NCI-H526 treated with DMSO at 0.1 percent for 48 hours (cell line): Measurements from ENCODE around the gene AJUBA.

Experiments used
- DNase-seq: peaks from one replicate; lab custom pipeline; 2025; lab: John Stamatoyannopoulos, UW

Gene AJUBA

DNA sequence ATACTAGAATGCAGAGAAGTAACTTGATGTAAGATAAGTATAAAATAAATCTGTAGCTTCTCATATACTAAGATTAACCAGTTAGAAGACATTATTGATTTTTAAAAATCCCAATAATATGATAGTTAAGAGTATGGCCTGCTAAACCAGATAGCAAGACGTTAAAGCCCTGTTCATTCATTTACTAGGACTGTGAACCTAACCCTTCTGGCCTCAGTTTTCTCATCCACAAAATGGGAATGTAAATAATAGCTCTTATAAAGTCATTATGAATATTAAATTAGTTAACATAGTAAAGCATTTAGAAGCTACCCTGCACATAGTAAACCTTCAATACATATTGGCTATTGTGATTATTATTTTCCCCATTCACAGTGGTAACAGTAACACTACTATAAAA lies 47.2 kb downstream of the AJUBA start:
- DNase-seq, result no peak

DNA sequence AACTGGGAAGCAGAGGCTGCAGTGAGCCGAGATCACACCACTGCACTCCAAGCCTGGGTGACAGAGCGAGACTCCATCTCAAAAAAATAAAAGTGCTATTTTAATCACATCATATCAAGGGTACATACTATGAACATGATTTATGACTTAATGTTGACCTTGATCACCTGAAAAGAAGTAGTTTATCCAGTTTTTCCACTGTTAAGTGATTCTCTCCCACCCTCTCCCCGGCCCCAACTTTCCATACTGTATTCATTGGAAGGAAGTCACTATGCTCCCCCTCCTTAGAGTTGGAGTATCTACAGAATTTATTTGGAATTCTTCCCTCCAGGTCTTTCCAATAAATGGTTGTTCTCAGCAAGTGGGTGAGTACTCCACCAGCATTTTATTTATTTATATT lies 50.2 kb downstream of the AJUBA start:
- no peak for DNase-seq

DNA sequence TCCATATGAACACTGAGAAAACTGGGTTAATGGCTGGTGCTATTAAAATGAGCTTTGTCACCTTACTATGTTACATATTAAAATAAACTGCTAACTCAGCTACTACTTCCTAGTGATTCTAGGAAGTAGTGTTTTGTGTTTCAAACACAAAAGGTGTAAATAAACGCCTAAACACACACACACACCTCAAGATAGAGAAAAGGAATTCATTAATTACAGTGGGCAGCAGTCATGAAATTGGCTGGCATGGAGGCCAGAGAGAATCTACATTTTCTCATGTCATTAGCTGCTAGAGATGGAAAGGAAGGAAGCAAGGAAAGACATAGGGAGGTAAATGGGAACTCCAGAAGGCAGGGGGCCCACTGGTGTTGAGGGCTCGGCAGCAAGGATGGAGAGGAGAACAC lies 52.4 kb downstream of the AJUBA start:
- peak; percentile 61 for DNase-seq

DNA sequence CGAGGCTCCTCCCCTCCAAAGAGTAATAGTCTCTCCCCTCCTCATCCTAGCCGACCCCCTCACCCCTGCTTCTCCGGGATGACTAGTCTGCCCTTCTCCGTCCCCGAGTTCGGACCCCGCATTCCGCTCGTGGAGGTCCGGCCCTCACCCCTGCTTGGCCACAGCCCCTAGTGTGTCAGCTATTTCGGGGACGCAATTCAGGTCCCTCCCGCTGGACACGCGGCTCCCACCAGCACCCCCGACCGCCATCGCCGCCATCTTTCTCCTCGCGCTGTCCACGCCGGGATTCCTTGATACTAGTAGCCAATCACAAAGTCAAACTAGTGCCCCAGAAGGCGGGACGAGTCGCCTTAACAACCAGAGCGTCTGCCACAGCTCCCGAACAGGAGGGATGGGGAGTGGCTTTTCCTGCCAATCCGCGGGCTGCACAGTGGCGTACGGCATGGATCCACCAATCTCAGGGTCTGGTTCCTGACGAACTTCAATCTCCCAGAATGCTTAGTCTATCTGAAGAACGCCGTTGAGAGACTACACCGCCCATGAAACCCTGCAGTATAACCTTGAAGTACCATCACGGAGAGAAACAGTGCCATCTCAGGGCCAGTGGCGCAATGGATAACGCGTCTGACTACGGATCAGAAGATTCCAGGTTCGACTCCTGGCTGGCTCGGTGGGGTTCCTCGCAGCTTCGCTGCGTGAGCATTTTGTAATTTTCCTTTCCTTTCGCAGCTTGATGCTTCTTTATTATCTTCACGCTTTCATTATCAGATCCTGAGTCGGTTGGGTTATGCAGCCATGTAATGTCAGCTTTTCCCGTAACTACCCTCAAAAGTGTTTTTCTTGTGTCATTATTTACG lies 53.0 kb downstream of the AJUBA start, which contains the start of gene PRMT5:
Gene PRMT5, minus strand, starts transcription at position 273 of the 857 bp plus-strand sequence. Its CDS starts 15 bp downstream, at position 258.
- peak; percentile 99 for DNase-seq

DNA sequence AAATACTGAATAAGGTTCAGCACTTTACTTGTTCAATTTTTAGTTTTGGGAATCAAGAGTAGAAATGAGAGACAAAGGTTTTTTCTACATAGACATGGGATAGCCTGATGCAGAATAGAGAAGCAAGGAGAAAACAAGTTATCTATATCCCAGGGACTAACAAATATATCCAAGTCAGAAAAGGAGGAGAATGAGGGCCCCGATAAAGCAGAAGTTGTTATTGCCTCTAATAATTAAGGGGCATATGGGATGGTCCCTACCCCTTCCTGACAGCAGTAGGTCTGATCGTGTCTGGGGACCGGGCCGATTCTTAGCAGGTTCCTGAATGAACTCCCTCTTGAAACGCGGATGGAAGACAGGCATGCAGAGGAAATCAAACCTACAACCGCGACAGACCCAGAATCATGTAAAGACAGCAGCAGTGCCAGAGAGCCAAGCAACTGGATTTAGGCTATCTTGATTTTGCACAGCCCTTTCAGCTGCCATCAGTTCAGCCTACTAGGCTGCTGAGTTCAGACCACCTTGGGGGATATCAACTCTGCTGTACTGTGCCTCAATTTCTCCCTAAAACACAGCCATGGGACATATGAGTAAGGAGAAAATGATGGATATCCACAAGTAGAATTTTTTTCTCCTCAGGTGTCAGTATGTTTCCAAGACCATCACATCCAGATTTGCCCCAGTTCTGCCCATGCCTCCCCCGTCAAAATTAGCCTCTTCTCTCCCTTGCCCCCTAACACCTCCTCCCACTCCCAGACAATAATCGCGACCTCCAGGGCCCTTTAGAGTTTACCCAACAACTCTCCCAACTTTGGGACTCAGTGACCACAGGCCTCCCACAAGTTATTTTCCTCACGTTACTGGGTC lies 53.9 kb downstream of the AJUBA start:
- DNase-seq, result no peak

DNA sequence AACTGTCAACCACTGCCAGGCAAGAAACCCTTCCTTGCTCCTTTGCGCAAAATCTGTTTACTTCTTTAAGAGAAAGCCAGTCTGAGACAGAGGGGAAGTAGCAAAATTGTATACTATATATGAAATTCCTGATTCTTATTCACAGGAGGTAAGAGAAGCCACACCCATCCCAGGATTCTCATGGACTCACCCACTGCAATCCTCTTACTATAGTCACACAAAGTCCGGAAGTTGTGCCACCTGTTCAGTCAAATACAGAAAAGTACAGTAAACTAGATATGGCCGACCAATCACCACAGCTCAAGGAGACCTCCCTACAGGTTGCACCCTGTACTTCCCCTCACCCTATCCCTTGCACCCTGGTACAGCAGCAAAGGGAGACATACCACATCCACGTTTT lies 56.0 kb downstream of the AJUBA start:
- DNase-seq, result no peak

DNA sequence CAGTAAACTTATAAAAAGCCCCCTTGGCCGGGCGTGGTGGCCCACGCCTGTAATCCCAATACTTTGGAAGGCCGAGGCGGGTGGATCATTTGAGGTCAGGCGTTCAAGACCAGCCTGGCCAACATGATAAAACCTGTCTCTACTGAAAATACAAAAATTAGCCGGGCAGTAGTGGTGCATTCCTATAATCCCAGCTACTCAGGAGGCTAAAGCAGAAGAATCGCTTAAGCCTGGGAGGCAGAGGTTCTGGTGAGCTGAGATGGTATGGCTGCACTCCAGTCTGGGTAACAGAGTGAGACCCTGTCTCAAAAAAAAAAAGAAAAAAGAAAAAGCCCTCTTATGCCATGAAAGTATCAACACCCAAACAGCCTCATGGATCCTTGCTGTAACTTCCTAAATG lies 56.8 kb downstream of the AJUBA start:
- DNase-seq, result no peak

DNA sequence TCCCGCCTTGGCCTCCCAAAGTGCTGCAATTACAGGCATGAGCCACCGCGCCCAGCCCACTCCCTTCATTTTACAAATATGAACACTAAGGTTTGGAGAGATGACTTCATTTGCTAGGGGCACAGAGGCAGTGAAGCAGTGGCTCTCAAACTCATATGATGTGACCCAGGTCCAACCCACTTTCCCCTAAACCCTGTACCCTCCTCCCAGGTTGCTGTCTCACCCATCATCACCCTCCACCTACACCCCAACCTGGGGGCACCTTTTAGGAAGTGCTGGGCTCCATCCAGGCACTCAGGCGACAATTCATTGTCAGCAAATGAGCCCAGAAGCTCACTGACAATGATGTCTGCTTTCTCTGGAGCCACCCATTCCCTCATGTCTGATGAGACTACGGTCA lies 58.6 kb downstream of the AJUBA start:
- DNase-seq, result no peak

DNA sequence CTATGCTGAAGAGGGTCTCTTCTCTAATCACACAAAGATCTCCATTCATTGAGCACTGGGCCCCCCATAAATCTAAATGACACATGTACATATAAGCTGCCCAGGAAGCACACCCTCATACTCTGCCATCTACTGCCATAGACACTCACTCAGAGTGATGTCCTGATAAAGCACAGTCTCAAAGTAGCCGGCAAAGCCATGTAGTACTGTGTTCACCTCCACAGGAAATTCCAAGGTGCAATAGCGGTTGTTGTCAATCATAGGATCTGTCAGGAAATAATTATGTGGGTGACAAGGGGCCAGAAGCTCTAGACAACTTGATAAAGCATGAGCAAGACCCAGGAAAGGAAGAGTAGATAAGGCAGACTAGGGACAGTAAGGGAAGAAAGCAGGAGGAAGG lies 60.1 kb downstream of the AJUBA start:
- no peak for DNase-seq
